ENCODE results near the gene CASP12. TPM values are rescaled to one million over a fixed set of nuclear protein-coding genes. Genes with fewer than 3 reads are reported as not detected.

The CASP12 gene
- total and polyA plus RNA-seq, 7 donors = 0.10 to 0.38 TPM; not detected in 5

- WGBS, 3 donors = 25 to 30% (median 28%) methylated on average over 2 of the region's 2 CpGs
- Histone ChIP-seq H3K36me3 (ENCODE audit: insufficient read depth in 1 of 2, low read depth in 1 of 2) (no peaks in the 10 kb centered on the region), H3K27me3 (ENCODE audit: insufficient read depth in 3 of 3, low read length in 2 of 3) (no peaks in the 10 kb centered on the region), H3K4me1 (no peaks in the 10 kb centered on the region), H3K4me3 (no peak overlapping the region), H3K27ac (no peak overlapping the region), H3K9me3 (no peaks in the 10 kb centered on the region)
- TF ChIP-seq CTCF (IDR thresholded peaks at IDR 0.05) = no peak
- intact Hi-C loops (cut with DNase I) = no loop called here
- DNase-seq (no peak), ATAC-seq (no peak)
Measured at GRCh38 chr11:104895634-104896033, 2.6 kb downstream of the CASP12 start.

- WGBS, 3 donors = 97 to 100% (median 97%) methylated on average over 1 of the region's 1 CpG
- TF ChIP-seq CTCF (IDR thresholded peaks at IDR 0.05) = no peak
- intact Hi-C loops (cut with DNase I) = no loop called here
- Histone ChIP-seq H3K4me3 (no peak overlapping the region), H3K27ac (no peak overlapping the region), H3K9me3 (no peaks in the 10 kb centered on the region), H3K4me1 (no peaks in the 10 kb centered on the region), H3K36me3 (ENCODE audit: insufficient read depth in 1 of 2, low read depth in 1 of 2) (no peaks in the 10 kb centered on the region), H3K27me3 (ENCODE audit: insufficient read depth in 3 of 3, low read length in 2 of 3) (no peaks in the 10 kb centered on the region)
- ATAC-seq = no peak
- no peak for DNase-seq
Measured at GRCh38 chr11:104893876-104894275, 4.4 kb downstream of the CASP12 start.

GRCh38 chr11:104892723-104893511 lies 5.3 kb downstream of the CASP12 start:
- 56 to 74% (median 58%) methylated on average over 3 of the region's 3 CpGs for WGBS, 3 donors
- H3K27me3 ChIP-seq (ENCODE audit: insufficient read depth in 3 of 3, low read length in 2 of 3) = no peaks in the 10 kb centered on the region
- ATAC-seq (no peak), DNase-seq (no peak)
- intact Hi-C loops (cut with DNase I) = no loop called here
- no peaks in the 10 kb centered on the region for H3K9me3 ChIP-seq
- no peak overlapping the region for H3K27ac ChIP-seq
- H3K36me3 ChIP-seq (ENCODE audit: insufficient read depth in 1 of 2, low read depth in 1 of 2) = no peaks in the 10 kb centered on the region
- no peaks in the 10 kb centered on the region for H3K4me1 ChIP-seq
- no peak for TF ChIP-seq CTCF (IDR thresholded peaks at IDR 0.05)
- H3K4me3 ChIP-seq = no peak overlapping the region

- Histone ChIP-seq H3K27ac (no peak overlapping the region), H3K27me3 (ENCODE audit: insufficient read depth in 3 of 3, low read length in 2 of 3) (no peaks in the 10 kb centered on the region), H3K36me3 (ENCODE audit: insufficient read depth in 1 of 2, low read depth in 1 of 2) (no peaks in the 10 kb centered on the region), H3K9me3 (no peaks in the 10 kb centered on the region), H3K4me1 (no peaks in the 10 kb centered on the region), H3K4me3 (no peak overlapping the region)
- intact Hi-C loops (cut with DNase I) = no loop called here
- ATAC-seq (no peak), DNase-seq (no peak)
- 42 to 48% (median 46%) methylated on average over 4 of the region's 4 CpGs for WGBS, 3 donors
- no peak for TF ChIP-seq CTCF (IDR thresholded peaks at IDR 0.05)
Measured at GRCh38 chr11:104891135-104891534, 7.1 kb downstream of the CASP12 start.

- intact Hi-C loops (cut with DNase I) = no loop called here
- DNase-seq (no peak), ATAC-seq (no peak)
- Histone ChIP-seq H3K4me1 (no peaks in the 10 kb centered on the region), H3K4me3 (no peak overlapping the region), H3K27ac (no peak overlapping the region), H3K27me3 (ENCODE audit: insufficient read depth in 3 of 3, low read length in 2 of 3) (no peaks in the 10 kb centered on the region), H3K9me3 (no peaks in the 10 kb centered on the region), H3K36me3 (ENCODE audit: insufficient read depth in 1 of 2, low read depth in 1 of 2) (no peaks in the 10 kb centered on the region)
- no peak for TF ChIP-seq CTCF (IDR thresholded peaks at IDR 0.05)
- 91 to 98% (median 95%) methylated on average over 2 of the region's 2 CpGs for WGBS, 3 donors
Measured at GRCh38 chr11:104883342-104883741, 14.9 kb downstream of the CASP12 start.

All from psoas muscle (tissue), 8 donors.